Bronchial epithelial cell (primary cell): Measurements from ENCODE around the gene SKI. TPM values are rescaled to one million over a fixed set of nuclear protein-coding genes. Genes with fewer than 3 reads are reported as not detected.
"Not testable (repeated sequence)": the region's sequence is repeated elsewhere in the genome, so short reads cannot be mapped to it uniquely, and the experiment has no call there.

Experiments
- DNase-seq: peaks from one replicate; pipeline ENCODE4 v3.0.0-alpha.2; 2010; ENCODE audit warnings: low read depth
- FAIRE-seq: peaks from 2 replicates; lab custom pipeline; 2011; peaks lifted over from hg19 to GRCh38; lab: Jason Lieb, UNC
- H3K27me3 ChIP-seq: 2 replicates; pipeline ENCODE4 v1.5.1; 2011; ENCODE audit warnings: low read length; ENCODE audit not compliant: control insufficient read depth, insufficient read depth
- H3K36me3 ChIP-seq: 2 replicates; pipeline ENCODE4 v1.5.1; 2011; ENCODE audit warnings: low read length; ENCODE audit not compliant: control insufficient read depth, insufficient read depth
- H3K4me3 ChIP-seq: 2 replicates; pipeline ENCODE4 v1.5.1; 2011; ENCODE audit warnings: mild to moderate bottlenecking, low read depth, low read length, control low read depth
- total RNA-seq: library from RNA; depleted of rRNA; stranded (reverse); fragments of >200 nt; gene quantifications from 2 replicates; pipeline ENCODE4 v1.2.1, GENCODE V29; 2014
- TF ChIP-seq, protein P1 (sequence below): IDR thresholded peaks from 2 replicates; pipeline ENCODE4 v1.5.1; 2011; ENCODE audit warnings: mild to moderate bottlenecking, moderate library complexity, low read length, control low read depth, inconsistent platforms; ENCODE audit not compliant: insufficient read depth, severe bottlenecking

Gene SKI
- total RNA-seq, 1 donor from 2014 or later, result 8.4 TPM

DNA sequence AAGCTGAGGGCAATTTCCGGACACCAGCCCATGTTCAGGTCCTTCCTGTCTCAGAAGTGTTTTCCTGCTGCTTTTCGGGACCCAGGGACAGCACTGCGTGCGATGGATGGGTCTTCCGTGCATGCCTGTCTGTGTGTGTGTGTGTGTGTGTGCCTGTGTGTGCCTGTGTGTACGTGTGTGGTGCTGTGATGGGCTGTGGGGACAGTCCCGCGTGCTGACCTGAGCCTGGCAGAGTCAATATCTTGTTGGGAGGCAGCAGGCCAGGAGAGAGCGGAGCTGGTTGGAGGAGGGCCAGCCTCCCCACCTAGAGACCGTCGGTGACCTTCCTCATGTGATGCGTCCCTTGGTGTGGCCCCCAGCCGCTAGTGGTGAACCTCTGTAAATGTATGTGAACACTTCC, 13.7 kb downstream of the SKI start:
- peaks cover 13% of the 10 kb centered on the region for H3K36me3 ChIP-seq
- FAIRE-seq (no peak), DNase-seq (no peak)
- no peak overlapping the region for H3K4me3 ChIP-seq
- H3K27me3 ChIP-seq, result no peaks in the 10 kb centered on the region
- TF ChIP-seq, protein P1, sequence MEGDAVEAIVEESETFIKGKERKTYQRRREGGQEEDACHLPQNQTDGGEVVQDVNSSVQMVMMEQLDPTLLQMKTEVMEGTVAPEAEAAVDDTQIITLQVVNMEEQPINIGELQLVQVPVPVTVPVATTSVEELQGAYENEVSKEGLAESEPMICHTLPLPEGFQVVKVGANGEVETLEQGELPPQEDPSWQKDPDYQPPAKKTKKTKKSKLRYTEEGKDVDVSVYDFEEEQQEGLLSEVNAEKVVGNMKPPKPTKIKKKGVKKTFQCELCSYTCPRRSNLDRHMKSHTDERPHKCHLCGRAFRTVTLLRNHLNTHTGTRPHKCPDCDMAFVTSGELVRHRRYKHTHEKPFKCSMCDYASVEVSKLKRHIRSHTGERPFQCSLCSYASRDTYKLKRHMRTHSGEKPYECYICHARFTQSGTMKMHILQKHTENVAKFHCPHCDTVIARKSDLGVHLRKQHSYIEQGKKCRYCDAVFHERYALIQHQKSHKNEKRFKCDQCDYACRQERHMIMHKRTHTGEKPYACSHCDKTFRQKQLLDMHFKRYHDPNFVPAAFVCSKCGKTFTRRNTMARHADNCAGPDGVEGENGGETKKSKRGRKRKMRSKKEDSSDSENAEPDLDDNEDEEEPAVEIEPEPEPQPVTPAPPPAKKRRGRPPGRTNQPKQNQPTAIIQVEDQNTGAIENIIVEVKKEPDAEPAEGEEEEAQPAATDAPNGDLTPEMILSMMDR, result no peak

DNA sequence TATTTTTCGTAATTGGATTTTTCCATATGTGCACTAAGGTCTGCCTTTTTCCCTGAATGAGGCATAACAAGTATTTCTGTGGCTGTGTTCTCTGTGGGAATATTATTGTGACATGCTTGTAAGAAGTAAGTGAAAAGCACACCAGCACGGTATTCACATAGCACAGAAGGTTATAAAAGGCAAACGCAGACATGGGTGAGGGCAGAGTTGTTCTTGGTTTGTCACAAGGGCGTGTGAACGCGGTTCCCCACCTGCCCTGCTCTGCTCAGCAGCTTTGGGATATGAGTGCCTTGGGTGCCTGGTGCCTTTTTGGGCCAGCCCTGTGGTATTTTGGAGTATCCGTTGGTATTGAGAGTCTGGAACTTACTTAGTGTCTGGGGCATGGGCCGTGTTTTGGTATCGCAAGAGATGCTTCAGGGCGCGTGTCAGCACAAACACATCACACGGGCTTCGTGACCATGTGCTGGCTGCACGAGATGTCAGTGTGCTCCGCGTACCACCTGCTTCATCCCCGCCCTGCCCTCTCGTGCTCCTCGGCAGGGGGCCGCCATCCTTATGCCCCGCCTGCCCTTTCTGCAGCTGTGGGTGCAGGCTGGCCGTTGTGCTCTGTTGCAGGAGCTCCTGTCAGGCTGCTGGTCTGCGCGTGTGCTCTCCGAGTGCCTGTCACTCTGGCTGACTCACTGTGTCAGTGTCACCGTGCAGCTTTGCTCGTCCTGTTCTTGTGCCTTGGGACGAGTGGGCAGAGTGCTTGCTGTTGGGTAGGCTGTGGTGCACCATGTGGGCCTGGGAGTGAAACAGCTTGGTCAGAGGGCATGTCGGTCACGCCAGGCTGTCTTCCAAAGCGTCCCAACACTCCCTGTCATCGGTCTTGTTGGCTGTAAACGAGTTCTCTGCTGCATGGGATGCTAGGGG, 15.0 kb downstream of the SKI start:
- DNase-seq, result no peak
- Histone ChIP-seq H3K4me3 (no peak overlapping the region), H3K27me3 (no peaks in the 10 kb centered on the region), H3K36me3 (peaks cover 13% of the 10 kb centered on the region)
- TF ChIP-seq, protein P1, result no peak
- FAIRE-seq, result no peak

- H3K4me3 ChIP-seq, FAIRE-seq, H3K27me3 ChIP-seq, H3K36me3 ChIP-seq, DNase-seq: not testable (repeated sequence)
These were observed 18.9 kb downstream of the SKI start for GRCh38 chr1:2247045-2247394.

GRCh38 chr1:2247760-2248126, 19.6 kb downstream of the SKI start:
- Histone ChIP-seq H3K36me3 (peaks cover 5% of the 10 kb centered on the region), H3K4me3 (no peak overlapping the region), H3K27me3 (no peaks in the 10 kb centered on the region)
- FAIRE-seq, result no peak
- no peak for DNase-seq
- TF ChIP-seq, protein P1, result no peak

GRCh38 chr1:2248127-2248826, 20.2 kb downstream of the SKI start:
- DNase-seq (no peak), FAIRE-seq (no peak)
- peaks cover 4% of the 10 kb centered on the region for H3K36me3 ChIP-seq
- no peaks in the 10 kb centered on the region for H3K27me3 ChIP-seq
- TF ChIP-seq, protein P1, result no peak
- H3K4me3 ChIP-seq, result no peak overlapping the region

DNA sequence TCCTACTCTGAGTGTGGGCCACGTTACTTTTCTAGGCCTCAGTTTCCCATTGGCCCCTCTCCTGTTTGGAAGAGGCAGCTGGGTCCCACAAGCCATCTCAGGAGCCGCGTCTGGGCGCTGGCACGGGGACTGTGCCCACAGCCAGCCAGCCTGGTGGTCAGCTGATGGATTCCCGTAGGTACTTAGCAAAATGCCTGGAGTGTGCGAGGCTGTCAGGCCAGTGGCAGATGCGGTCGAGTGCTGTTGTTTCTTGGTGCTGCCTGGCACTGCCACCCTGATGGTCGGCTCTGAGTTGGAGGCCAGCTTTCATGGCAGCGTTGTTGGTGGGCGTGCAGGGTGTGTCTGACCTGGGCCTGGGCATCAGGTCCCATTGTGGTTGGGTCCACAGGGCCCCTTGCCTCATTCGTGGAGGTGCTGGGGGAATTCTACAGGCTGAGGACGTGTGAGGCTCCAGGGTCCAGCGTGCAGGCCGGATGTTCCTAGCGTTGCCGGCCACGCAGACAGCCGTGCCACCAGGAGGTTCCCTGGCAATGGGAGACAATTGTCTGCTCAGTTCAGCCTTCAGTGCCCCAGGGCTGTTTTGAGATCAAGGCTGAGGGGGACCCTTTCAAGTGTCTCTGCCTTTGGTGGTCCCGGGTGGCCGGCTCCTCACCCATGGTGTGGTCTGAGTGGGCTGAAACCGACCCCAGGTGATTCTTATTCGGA, 20.9 kb downstream of the SKI start:
- FAIRE-seq, result peak; percentile 13
- H3K4me3 ChIP-seq, result no peak overlapping the region
- TF ChIP-seq, protein P1, result no peak
- H3K27me3 ChIP-seq, result no peaks in the 10 kb centered on the region
- peaks cover 6% of the 10 kb centered on the region for H3K36me3 ChIP-seq
- no peak for DNase-seq
